ENCODE measurements around the gene SS18. TPM values are rescaled to one million over a fixed set of nuclear protein-coding genes. Genes with fewer than 3 reads are reported as not detected.

SS18 gene
- polyA plus RNA-seq, 3 donors = 16.3 to 39.3 (median 37.3) TPM

Other genes with a start within 250 kb of the SS18 start
- under 1 TPM in 1 of 3 donors, not detected in 2; 0.10 TPM for gene PSMA8, start 43.3 kb upstream of the SS18 start, polyA plus RNA-seq
- 1 to 10 TPM; 1.9 to 3.9 (median 2.0) TPM for gene TAF4B, start 135.8 kb upstream of the SS18 start, polyA plus RNA-seq

Measured in adipose tissue (tissue), 3 donors.